Neural cell (in vitro differentiated cells): Measurements from ENCODE around the gene CYP2W1. TPM values are rescaled to one million over a fixed set of nuclear protein-coding genes. Genes with fewer than 3 reads are reported as not detected.

Experiments used
- H2AFZ ChIP-seq: fragments of 200-600, 300-800 bp; sonication (generic), shearing (Covaris generic); 2 replicates; pipeline ENCODE4 v1.6.0; 2014; ENCODE audit warnings: low read depth, mild to moderate bottlenecking, antibody characterized with exemption, low read length, moderate library complexity
- H3F3A ChIP-seq: fragments of 200-600 bp; shearing (Covaris generic); 2 replicates; pipeline ENCODE4 v1.6.1; 2016; ENCODE audit warnings: mild to moderate bottlenecking, moderate library complexity, mixed read lengths, antibody characterized with exemption, low read length; ENCODE audit not compliant: insufficient read depth, poor library complexity, severe bottlenecking
- H3K27ac ChIP-seq: fragments of 200-600, 300-800 bp; sonication (generic), shearing (Covaris generic); 2 replicates; pipeline ENCODE4 v1.5.1; 2014; ENCODE audit warnings: mild to moderate bottlenecking, low read length, moderate library complexity
- H3K27me3 ChIP-seq: fragments of 300-800, 200-600 bp; sonication (generic), shearing (Covaris generic); 2 replicates; pipeline ENCODE4 v1.6.0; 2014; ENCODE audit warnings: mild to moderate bottlenecking, low read depth, low read length, moderate library complexity; ENCODE audit not compliant: insufficient read depth
- H3K36me3 ChIP-seq: fragments of 300-800, 200-600 bp; sonication (generic), shearing (Covaris generic); 2 replicates; pipeline ENCODE4 v1.5.1; 2014; ENCODE audit warnings: mild to moderate bottlenecking, antibody characterized with exemption, low read length, moderate library complexity; ENCODE audit not compliant: insufficient read depth
- H3K4me2 ChIP-seq: fragments of 300-800, 200-600 bp; sonication (generic), shearing (Covaris generic); 2 replicates; pipeline ENCODE4 v1.6.0; 2014; ENCODE audit warnings: mild to moderate bottlenecking, low read length
- H3K4me3 ChIP-seq: fragments of 300-800, 200-600 bp; sonication (generic), shearing (Covaris generic); 2 replicates; pipeline ENCODE4 v1.5.1; 2014; ENCODE audit warnings: mild to moderate bottlenecking, low read length, moderate library complexity
- H3K79me2 ChIP-seq: fragments of 200-600 bp; shearing (Covaris generic); replicated peaks from 2 replicates; pipeline ENCODE4 v1.6.0; 2014; ENCODE audit warnings: mild to moderate bottlenecking, low read length, moderate library complexity; ENCODE audit not compliant: insufficient read depth
- H3K9ac ChIP-seq: fragments of 300-800, 200-600 bp; sonication (generic), shearing (Covaris generic); 2 replicates; pipeline ENCODE4 v1.6.1; 2016; ENCODE audit warnings: mild to moderate bottlenecking, low read length, mixed read lengths
- H3K9me2 ChIP-seq: fragments of 200-600 bp; shearing (Covaris generic); 2 replicates; pipeline ENCODE4 v1.6.1; 2016; ENCODE audit warnings: mild to moderate bottlenecking, low read length, mixed read lengths; ENCODE audit not compliant: insufficient read depth
- H3K9me3 ChIP-seq: fragments of 200-600, 300-800 bp; sonication (generic), shearing (Covaris generic); 2 replicates; pipeline ENCODE4 v1.6.1; 2016; ENCODE audit warnings: mild to moderate bottlenecking, mixed run types, low read length, moderate library complexity, mixed read lengths
- H4K20me1 ChIP-seq: fragments of 200-600 bp; shearing (Covaris generic); 2 replicates; pipeline ENCODE4 v1.6.1; 2016; ENCODE audit warnings: mild to moderate bottlenecking, mixed run types; ENCODE audit not compliant: insufficient read depth
- CTCF ChIP-seq: fragments of 450-650 bp; IDR thresholded peaks from 2 replicates; pipeline ENCODE4 v1.5.1; 2014; ENCODE audit warnings: antibody characterized with exemption, mild to moderate bottlenecking, moderate library complexity; ENCODE audit not compliant: poor library complexity, severe bottlenecking
- EP300 ChIP-seq: fragments of 450-650 bp; conservative IDR thresholded peaks from 2 replicates; pipeline ENCODE4 v1.6.1; 2014; ENCODE audit warnings: antibody characterized with exemption, mild to moderate bottlenecking, moderate library complexity; ENCODE audit not compliant: poor library complexity, severe bottlenecking
- EZH2 ChIP-seq: fragments of 200-600, 300-800 bp; shearing (Covaris generic), sonication (generic); IDR thresholded peaks from 2 replicates; pipeline ENCODE4 v1.6.1; 2014; ENCODE audit warnings: antibody characterized with exemption, low read length, borderline replicate concordance, mild to moderate bottlenecking; ENCODE audit not compliant: insufficient read depth, poor library complexity, severe bottlenecking
- MXI1 ChIP-seq: fragments of 450-650 bp; conservative IDR thresholded peaks from 2 replicates; pipeline ENCODE4 v1.6.1; 2014; ENCODE audit warnings: antibody characterized with exemption, mild to moderate bottlenecking; ENCODE audit not compliant: poor library complexity, severe bottlenecking
- POLR2AphosphoS5 ChIP-seq: IDR thresholded peaks from 2 replicates; pipeline ENCODE4 v1.6.1; 2012
- RAD21 ChIP-seq: fragments of 450-650 bp; conservative IDR thresholded peaks from 2 replicates; pipeline ENCODE4 v1.6.1; 2014; ENCODE audit warnings: antibody characterized with exemption, mild to moderate bottlenecking, moderate library complexity
- SMC3 ChIP-seq: fragments of 450-650 bp; conservative IDR thresholded peaks from 2 replicates; pipeline ENCODE4 v1.6.1; 2014; ENCODE audit warnings: antibody characterized with exemption, mild to moderate bottlenecking, moderate library complexity; ENCODE audit not compliant: poor library complexity
- TAF1 ChIP-seq: IDR thresholded peaks from 2 replicates; pipeline ENCODE4 v1.6.1; 2012; ENCODE audit warnings: low read depth
- polyA plus RNA-seq: library from polyadenylated mRNA; depleted of rRNA; stranded (reverse); fragments of >200 nt; gene quantifications from 2 replicates; pipeline ENCODE4 v1.2.3, GENCODE V29; 2014
- TF ChIP-seq, protein P1 (sequence below): IDR thresholded peaks from 2 replicates; pipeline ENCODE4 v1.6.1; 2012; ENCODE audit warnings: borderline replicate concordance

CYP2W1 gene
- polyA plus RNA-seq, 1 donor from 2014 or later: not detected

DNA sequence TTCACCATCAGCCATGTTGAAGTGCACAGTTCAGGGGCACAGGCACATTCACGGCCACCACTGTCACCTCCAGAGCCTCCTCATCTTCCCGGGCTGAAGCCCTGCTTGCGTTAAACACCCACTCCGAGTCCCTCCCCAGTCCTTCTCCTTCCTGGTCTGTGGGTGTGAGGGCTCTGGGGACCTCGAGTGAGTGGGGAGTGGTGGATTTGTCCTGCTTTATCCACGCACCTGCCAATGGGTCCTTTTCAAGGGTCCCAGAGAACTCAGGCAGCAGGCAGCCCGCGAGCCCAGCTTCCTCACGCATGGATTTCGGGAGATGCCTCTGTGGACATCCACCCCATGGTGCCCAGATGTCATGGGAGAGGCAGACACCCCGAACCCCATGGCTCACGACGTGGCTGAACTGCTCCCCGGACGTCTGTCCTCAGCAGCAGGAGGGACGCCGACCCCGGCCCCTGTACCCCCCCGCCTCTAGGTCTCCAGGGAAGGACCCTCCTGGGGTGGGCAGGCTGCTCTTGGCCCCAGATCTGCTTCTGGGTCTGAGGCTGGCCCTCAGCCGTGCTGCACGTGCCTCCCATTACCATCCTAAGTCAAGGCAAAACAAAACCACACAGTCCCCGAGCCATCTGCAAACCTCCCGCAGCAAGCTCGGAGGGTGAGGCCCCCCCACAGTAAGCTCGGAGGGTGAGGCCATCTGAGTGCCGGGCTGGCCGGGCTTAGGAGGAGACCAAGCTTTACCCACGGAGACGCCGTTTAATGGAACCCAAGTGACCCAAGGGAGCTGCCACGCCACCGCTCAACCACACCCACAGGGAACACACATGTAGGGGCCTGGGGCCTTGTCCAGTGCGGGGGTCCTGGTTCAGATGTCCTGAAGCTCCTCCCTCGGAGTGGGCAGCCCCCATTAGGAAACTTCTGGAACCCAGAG is 9.0 kb downstream of the CYP2W1 start:
- no peaks in the 10 kb centered on the region for H3K79me2 ChIP-seq
- H3K9me2 ChIP-seq: no peaks in the 10 kb centered on the region
- H3F3A ChIP-seq: no peaks in the 10 kb centered on the region
- TF ChIP-seq RAD21 (no peak), MXI1 (no peak), TAF1 (no peak)
- H3K4me2 ChIP-seq: no peak overlapping the region
- H3K27me3 ChIP-seq: no peaks in the 10 kb centered on the region
- H3K9me3 ChIP-seq: no peaks in the 10 kb centered on the region
- H3K27ac ChIP-seq: no peak overlapping the region
- H3K4me3 ChIP-seq: no peak overlapping the region
- no peaks in the 10 kb centered on the region for H4K20me1 ChIP-seq
- H2AFZ ChIP-seq: no peak overlapping the region
- H3K9ac ChIP-seq: no peak overlapping the region
- no peaks in the 10 kb centered on the region for H3K36me3 ChIP-seq

- Histone ChIP-seq H3K79me2 (no peaks in the 10 kb centered on the region), H3K4me3 (no peak overlapping the region), H2AFZ (no peak overlapping the region), H3K4me2 (no peak overlapping the region), H3K9me2 (no peaks in the 10 kb centered on the region), H3K36me3 (no peaks in the 10 kb centered on the region), H3K9ac (peak overlapping the region; percentile 12), H4K20me1 (no peaks in the 10 kb centered on the region), H3K27me3 (no peaks in the 10 kb centered on the region), H3K27ac (no peak overlapping the region), H3F3A (no peaks in the 10 kb centered on the region), H3K9me3 (no peaks in the 10 kb centered on the region)
- TF ChIP-seq EZH2 (no peak), RAD21 (peak; percentile 95), MXI1 (no peak), POLR2AphosphoS5 (peak; percentile 51), EP300 (peak; percentile 33), TAF1 (no peak), CTCF (peak; percentile 99), SMC3 (peak; percentile 97)
- TF ChIP-seq, protein P1, sequence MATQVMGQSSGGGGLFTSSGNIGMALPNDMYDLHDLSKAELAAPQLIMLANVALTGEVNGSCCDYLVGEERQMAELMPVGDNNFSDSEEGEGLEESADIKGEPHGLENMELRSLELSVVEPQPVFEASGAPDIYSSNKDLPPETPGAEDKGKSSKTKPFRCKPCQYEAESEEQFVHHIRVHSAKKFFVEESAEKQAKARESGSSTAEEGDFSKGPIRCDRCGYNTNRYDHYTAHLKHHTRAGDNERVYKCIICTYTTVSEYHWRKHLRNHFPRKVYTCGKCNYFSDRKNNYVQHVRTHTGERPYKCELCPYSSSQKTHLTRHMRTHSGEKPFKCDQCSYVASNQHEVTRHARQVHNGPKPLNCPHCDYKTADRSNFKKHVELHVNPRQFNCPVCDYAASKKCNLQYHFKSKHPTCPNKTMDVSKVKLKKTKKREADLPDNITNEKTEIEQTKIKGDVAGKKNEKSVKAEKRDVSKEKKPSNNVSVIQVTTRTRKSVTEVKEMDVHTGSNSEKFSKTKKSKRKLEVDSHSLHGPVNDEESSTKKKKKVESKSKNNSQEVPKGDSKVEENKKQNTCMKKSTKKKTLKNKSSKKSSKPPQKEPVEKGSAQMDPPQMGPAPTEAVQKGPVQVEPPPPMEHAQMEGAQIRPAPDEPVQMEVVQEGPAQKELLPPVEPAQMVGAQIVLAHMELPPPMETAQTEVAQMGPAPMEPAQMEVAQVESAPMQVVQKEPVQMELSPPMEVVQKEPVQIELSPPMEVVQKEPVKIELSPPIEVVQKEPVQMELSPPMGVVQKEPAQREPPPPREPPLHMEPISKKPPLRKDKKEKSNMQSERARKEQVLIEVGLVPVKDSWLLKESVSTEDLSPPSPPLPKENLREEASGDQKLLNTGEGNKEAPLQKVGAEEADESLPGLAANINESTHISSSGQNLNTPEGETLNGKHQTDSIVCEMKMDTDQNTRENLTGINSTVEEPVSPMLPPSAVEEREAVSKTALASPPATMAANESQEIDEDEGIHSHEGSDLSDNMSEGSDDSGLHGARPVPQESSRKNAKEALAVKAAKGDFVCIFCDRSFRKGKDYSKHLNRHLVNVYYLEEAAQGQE: no peak
These were observed 10.0 kb downstream of the CYP2W1 start for GRCh38 chr7:992709-993607.
